HG02571 (cell line): ENCODE data around the gene CAT.
"Not testable (repeated sequence)": the region's sequence is repeated elsewhere in the genome, so short reads cannot be mapped to it uniquely, and the experiment has no call there.

Experiments used
- ATAC-seq: cut with Tn5 transposase; IDR thresholded peaks from one replicate; pipeline ENCODE4 v1.9.1; 2021; ENCODE audit warnings: mild to moderate bottlenecking, moderate library complexity; ENCODE audit not compliant: unreplicated experiment

CAT gene

DNA sequence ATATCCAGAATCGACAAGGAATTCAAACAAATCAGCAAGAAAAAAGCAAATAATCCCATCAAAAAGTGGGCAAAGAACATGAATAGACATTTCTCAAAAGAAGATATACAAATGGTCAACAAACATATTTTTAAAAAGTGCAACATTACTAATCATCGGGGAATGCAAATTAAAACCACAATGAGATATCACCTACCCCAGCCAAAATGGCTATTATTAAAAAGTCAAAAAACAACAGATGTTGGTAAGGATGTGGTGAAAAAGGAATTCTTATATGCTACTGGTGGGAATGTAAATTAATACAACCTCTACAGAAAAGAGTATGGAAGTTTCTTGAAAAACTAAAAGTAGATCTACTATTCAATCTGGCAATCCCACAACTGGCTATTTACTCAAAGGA lies 13.9 kb upstream of the CAT start:
- not testable (repeated sequence) for ATAC-seq

DNA sequence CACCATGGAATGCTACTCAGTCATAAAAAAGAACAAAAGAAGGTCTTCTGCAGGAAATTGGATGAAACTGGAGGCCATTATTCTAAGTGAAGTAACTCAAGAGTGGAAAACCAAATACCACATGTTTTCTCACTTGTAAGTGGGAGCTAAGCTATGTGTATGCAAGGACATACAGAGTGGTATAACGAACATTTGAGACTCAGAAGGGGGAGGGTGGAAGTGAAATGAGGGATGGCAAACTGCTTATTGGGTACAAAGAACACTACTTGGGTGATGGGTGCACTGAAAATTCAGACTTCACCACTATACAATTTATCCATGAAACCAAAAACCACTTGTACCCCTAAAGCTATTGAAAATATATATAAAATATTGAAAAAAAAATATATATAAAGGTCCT lies 13.4 kb upstream of the CAT start:
- no peak for ATAC-seq

DNA sequence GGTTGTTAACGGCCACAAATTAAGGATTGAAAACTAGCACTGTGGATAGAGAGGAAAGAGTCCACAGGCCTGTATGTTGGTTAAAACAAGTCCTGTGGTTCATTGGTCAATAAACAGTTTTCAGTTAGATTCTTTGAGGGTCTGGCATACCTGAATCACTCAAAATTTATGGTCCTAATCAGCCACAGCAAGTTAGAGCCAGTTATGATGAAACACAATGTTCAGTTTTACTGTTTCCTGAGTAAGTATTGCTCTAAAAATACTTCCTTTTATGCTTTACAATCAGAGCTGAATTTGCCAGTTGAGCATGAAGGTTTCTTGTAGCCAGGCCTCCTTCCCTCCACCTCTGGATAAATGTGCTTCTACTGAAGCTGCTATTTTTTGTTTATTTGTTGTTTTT lies 12.9 kb upstream of the CAT start:
- ATAC-seq, result no peak

DNA sequence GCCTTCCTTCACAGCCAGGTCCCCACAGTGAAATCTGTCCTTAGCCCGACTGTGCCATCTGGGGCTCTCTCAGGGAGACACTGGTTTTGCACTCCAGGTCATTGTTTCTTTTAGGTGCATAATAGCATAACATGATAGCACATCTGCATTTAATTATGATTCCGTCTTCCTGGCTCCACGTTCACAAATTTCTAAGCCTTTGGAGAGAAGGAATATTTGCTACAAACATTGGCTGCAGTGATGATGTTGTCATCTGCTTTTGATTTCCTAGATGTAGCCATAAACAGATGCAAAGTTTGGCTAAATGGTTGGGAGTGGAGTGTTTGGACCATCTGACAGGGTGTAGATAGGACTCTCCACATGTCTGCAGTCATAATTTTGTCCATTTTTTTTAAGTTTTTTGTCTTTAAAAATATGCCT lies 12.0 kb upstream of the CAT start:
- no peak for ATAC-seq

DNA sequence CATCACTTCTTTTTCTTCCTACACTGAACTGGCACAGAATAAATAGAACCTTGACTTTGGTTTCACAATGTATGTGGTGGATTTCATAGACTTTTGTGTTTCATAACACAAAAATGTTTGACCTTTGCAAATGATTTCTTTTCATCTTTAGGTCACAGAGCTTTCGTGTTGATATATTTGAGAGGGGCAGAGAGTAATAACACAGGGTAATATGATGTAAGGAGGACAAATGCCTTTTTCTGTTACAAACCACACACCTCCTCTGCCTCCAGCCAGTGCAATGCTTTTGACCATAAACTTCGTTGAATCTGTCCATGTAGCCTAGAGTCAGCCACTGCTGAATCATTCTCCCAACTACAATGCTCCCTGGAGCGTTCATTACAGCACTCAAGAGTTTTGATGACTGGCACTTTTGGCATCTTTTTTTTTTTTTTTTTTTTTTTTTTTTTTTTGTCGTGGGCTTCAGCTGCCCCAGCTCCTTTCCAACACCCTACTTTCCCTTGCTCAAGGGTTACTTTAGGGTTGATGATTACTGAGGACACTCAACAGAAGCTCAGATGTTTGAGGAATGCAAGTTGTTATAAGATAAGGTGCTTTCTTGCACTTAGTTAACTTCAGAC lies 11.4 kb upstream of the CAT start:
- no peak for ATAC-seq

DNA sequence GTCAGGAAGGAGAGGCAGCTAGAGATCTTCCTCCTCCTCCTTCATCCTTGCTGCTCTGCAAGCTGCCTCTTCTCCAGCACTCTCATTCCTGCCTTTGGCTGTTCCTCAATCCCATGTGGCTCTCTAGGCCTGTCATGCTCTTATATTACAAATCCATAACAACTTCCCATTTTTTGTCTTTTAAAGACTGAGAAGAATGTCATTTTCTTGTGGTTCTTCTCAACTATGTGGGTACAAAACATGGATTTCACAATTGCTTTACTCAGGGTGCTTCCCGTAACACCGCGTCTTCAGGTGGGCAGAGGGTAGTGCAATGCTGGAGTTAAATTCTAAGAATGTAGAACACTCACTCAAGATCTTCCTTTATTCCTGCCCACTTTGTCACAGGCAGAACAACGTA lies 6.8 kb upstream of the CAT start:
- ATAC-seq, result no peak

DNA sequence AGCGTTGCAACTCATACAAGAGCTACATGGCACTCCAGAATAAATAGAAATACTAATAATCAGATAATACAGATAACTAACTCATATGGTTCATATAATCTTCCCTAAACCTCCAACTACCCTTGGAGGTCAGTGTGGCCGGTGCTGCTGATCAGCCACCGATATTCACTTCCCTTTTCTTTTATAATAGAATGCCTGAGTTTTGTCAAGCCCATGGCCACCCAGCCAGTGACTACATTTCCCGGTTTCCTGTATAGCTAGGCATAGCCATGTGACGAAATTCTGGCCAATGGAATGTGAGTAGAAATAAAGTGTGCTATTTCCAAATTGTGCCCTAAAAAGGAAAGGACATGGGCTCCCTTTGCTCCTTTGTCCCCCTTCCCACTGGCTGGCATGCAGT lies 5.9 kb upstream of the CAT start:
- no peak for ATAC-seq

DNA sequence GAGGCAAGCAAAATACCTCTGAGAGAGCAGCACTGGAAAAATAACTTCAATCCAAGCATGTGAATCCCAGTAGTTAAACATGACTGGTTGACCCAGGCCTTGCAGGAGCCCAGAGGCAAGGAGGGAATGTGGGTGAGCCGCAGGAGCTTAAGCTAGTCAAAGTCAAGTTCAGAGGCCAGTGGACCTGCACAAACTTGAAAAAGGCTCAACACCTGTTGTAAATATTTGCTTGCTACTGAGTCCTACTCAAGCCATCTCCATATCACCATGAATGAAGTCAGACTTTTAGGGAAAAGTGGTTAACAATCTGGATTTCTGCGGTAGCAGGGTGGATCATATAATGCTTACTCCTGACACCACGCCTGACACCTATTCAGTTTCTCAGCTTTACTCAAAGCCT lies 4.8 kb upstream of the CAT start:
- ATAC-seq, result no peak

DNA sequence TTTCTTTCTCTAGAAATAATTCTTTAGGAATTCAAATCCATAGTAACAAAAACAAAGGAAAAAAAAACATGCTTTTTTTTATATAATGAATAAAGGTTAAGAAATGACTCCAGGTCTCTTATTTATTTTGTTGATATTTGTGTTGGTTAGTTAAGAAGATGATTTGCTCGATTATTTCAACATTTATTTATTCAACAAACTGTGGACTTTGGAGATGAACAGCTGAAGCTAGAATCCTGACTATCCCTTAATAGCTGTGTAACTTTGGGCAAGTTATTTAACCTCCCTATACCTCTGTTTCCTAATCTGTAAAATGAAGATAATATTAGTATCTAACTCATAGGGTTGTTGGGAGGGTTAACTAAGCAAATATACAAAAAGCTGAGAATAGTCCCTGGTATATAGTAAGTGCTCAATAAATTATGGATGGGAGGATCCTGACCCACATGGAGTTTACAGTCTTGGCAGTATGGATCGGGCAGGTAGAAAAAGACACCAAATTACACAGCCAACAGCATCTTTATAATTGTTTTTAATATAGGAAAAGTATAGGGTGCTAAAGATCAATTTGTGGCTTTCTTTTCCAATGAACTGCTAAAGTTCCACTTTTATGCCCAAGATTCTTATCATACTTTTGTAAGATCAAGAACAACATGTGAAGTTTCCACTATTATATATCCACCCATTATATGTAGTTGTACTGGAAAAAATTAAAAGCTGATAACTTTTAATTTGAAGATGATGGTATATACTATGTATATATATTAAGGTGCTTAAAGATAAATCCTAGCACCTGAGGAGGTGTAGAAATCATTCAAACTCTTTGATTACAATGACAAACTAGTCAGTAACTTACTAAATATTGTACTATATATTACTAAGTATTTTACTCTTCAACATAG lies 1.3 kb upstream of the CAT start:
- ATAC-seq, result no peak

DNA sequence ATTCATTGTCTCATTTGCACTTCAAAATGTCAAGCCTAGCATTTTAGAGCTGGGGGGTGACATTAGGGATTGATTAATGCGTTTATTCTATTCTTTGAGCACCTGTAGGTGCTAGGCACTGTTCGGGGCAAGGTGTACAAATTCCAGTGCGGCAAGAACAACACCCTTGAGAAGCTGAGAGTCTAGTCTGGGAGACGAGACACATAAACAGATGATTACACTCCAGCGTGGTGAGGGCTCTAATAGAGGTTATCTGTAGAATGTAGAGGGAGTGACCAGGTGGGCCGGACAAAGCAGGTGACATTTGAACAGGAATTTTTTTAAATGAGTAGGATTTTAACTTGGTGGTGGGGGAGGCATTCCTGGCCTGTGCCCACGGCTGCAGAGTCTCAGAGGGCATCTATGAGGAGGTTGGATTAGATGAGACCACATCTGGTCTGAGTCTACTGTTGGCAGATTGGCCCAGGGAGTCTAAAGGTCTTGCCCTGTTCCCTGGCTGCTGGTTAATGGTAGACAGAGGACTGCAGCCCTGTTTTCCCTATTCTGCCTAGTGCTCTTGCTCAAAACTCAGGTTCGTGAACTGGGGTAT lies 970 bp downstream of the CAT start:
- no peak for ATAC-seq

DNA sequence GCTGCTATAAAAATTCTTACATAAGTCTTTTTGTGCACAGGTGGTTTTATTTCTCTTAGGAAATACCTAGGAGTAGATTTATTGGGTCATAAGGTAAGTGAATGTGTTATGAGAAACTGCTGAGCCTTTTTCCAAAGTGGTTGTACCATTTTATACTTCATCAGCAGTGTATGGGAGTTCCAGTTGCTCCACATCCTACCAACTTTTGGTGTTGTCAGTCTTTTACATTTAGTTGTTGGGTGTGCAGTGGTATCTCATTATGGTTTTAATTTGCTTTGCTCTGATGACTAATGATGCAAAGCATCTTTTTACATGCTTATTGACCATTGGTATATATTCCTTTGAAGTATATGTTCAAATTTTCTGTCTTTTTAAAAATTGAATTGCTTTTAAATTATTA lies 3.1 kb downstream of the CAT start:
- ATAC-seq, result no peak

DNA sequence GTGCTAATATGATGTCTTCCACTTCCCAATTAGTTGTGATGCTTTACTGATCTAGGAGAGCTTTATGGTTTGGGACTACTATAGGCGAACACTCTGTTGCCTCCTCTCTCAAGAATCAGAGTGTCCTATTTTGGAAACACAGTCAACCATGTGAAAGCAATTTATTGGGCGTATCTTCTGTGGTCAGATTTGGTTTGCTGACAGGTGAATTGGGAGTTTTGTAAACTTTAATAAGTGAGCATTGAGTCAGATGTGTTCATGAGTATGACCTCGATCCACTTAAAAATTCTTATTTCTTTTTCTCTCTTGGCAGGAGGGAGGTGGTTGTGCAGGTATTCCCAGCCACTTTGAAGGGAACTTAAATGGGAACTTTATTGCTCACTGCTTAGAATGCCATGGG lies 4.4 kb downstream of the CAT start:
- ATAC-seq, result no peak

DNA sequence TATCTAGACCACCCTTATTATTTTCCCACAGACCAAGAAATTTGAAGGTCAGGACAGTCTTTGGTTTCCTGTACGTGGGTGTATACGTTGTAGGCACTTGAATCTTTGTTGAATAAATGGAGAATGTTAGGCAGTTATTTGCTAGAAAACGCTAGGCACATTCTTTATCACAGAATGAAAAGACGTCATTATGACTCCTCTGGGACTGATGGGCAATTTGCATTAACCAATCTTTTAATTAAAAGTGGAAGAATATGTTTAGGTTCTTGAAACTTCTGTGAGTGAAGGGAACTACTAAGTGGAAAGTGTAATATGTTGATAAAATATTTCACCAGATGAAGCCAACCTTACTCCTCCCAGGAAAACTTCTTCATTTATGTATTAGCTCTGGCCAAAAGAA lies 5.7 kb downstream of the CAT start:
- ATAC-seq, result no peak

DNA sequence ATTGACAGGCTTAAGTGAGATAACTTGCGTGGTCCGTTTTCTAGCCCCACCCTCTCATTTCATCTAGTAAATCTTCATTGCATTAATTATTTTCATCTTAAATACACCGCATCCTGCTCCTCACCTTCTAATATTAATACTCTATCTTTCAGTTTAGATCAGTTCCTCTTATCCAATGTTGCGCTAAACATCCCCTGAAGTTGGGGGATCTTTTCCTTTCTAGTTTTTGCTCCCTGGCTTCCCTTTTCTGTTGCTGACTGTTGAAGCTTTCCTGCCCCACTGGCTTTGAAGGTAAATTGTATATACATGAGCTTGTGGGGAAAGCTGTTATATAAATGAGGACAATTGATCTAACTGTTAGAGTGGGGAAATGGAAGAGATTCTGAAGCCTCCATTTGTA lies 7.2 kb downstream of the CAT start:
- ATAC-seq, result no peak

DNA sequence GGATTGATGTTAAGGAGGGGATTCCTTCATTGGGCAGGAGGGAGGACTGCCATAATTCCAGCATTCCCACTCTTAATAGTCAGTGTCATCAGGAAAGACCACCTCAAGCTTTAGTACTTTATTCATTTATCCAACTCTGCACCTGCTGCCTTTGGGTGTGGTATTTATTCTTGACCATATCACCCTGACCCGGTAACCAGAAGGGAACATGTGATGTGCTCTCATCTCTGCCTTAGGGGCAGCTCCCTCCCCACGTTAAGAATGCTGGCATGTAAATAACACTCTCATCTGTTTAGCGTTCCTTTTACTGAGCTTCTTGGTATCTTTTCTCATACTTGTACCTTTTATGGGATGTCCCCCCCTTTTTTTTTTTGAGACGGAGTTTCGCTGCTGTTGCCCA lies 7.7 kb downstream of the CAT start:
- no peak for ATAC-seq

DNA sequence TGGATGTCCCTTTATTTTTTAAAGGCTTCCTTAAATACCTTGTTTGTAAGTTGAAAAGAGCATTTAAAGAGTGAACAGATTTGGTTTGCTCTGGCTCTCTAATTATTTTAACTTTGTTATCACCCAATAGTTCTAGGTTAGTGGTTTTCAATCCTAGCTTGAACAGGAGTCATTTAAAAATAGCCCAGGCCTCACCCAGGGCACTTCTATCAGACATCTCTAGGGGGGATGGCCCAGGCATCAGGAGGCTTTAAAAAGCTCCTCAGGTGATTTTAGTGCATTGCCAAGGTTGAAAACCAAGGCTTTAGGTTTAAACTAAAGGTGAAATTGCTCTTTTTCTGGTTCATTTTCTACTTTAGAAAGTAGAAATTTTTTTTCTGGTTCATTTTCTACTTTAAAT lies 8.3 kb downstream of the CAT start:
- ATAC-seq, result no peak

DNA sequence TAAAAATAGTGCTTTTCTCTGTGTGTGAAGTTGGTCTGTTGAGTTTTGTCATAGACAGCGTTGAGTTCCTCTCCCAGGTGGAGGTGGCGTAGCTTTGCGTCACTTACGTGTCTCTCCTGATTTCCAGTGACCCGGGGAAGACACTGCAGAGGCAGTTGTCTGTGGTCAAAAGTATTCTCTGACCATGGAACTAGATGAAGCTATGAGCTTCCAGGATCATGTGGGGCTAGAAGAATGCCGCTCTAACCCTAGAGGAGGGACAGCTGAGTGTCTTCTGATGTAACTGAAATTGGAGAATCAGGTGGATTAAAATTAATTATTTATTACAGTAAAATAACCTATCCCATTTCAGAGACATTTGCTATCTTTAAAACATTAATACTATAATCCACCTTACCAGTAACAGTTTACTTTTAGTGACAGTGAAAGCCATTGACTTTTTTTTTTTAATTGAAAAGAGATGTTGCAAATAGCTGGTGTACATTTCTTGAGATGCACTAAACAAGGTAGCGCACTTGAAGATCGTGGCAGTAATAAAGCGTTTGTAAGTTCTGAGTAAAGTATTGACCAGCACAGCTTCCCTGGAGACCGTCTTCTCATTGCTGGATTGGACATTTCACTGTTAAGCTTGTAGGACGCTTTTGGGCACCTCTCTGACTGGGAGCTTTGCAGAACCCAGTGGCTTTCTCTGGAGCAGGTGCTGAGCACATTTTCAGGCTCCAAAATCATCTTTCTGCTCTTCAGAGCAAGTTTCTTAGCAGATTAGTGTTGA lies 9.7 kb downstream of the CAT start:
- ATAC-seq, result no peak

DNA sequence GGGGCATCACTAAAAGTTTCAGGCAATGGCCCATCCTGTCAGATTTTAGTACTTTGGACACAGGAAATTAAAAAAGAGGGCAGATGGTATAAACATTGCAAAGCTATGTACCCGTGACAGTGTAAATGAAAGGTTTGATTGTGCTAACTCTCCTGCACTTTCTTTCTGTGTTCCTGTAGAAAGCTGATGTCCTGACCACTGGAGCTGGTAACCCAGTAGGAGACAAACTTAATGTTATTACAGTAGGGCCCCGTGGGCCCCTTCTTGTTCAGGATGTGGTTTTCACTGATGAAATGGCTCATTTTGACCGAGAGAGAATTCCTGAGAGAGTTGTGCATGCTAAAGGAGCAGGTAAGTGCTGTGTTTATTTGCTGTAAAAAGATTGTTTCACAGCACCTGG lies 10.3 kb downstream of the CAT start:
- no peak for ATAC-seq

DNA sequence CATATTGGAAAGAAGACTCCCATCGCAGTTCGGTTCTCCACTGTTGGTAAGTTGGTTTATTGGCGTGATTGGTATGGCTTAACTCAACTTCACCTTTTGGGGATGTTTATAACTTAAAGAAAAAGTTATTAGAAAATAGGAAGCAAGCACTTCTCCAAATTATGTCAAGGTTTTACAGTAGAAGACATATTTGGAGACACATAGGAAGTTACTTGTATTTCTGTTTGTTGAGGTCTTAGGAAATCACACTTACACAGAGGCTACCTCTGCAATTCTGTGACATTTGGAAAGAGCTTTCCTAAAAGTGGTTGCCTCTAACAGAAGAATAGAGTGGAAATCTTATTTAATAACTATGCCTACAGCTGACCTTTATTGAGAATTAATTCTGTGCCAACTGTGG lies 12.3 kb downstream of the CAT start:
- no peak for ATAC-seq

DNA sequence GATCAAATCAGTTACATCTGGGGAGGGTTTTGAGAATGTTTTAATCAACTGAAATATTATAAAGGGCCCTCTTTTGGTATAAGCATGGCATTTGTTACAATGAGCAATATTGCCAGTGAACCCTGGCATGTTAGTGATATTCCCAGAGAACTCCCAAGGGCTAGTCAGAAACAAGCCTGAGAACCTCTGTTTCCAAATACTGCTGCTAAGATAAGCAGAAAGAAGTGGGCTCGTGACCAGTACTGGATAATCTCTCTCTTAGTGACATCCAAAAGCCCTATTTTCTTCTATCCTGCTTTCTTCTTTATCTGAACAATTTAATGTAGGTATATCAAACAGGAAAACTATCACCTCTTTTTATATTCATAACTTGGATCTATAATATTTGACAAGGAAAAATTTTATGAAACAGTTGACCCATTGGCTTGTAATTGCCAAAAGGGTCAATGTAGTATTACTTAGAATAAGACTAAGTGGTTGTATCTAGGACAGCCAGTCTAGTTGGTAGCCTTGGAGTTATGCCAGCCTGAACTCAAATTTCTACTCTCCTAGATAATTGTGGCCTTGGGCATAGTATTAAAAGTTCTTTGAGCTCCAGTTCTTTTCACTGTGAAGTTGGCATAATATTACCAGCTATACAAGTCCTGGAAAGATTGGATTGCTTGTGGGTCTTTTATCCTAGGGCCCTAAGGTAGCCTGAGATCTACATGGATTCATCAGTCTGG lies 15.7 kb downstream of the CAT start:
- ATAC-seq, result no peak

DNA sequence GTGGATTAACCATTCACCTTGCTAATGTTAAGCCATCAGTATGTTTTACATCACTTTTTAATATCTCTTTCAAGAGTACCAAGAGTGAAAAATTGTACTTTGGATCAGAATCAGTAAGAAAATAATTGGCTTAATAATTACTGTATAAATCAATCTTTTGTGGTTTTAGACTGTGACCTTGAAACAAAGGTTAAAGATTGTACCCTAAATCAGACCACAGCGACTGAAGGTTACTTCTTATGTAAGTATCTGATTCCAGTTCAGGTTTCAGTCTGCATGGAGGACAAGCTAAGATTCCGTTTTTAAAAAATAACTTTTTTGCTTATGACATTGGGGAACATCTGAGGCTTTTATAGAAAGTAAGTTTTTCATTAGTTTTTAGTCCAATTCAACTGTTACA lies 18.9 kb downstream of the CAT start:
- ATAC-seq, result no peak
